D721Med (cell line): Measurements from ENCODE around the gene ATP1A2.

Experiments
- DNase-seq: peaks from one replicate; pipeline ENCODE4 v3.0.0; 2011; ENCODE audit warnings: low spot score; ENCODE audit not compliant: insufficient read length
- FAIRE-seq: peaks from 2 replicates; lab custom pipeline; 2011; peaks lifted over from hg19 to GRCh38; lab: Jason Lieb, UNC
- CTCF ChIP-seq: IDR thresholded peaks from 2 replicates; pipeline ENCODE4 v1.5.1; 2012; ENCODE audit warnings: mild to moderate bottlenecking, control low read depth; ENCODE audit not compliant: insufficient read depth; ENCODE audit errors: missing control alignments

Gene ATP1A2

DNA sequence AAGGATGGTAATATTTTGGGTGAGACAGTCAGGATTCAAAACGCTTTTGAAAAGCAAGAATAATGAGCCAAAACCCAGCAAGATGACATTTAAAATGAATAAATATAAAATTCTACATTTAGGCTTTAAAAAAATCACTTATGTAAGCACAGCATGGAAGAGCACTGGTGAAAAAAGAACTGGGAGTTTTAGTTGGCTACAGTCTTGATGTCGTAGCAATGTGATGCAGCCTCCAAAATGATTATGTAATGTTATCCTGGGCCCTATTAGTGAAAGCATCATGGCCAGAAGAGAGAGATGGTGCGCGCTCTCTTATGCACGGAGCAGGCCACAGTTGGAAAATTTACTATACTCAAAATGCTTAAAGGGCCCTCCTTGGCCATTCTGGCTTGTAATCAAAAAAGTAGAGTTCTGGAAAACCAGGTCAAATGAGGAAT is 29.1 kb upstream of the ATP1A2 start:
- FAIRE-seq (no peak), DNase-seq (no peak)
- TF ChIP-seq CTCF: no peak

GRCh38 chr1:160087118-160087662 is 28.4 kb upstream of the ATP1A2 start:
- no peak for FAIRE-seq
- TF ChIP-seq CTCF: no peak
- DNase-seq: no peak

GRCh38 chr1:160089883-160090282 is 25.7 kb upstream of the ATP1A2 start:
- DNase-seq (no peak), FAIRE-seq (no peak)
- TF ChIP-seq CTCF: no peak

DNA sequence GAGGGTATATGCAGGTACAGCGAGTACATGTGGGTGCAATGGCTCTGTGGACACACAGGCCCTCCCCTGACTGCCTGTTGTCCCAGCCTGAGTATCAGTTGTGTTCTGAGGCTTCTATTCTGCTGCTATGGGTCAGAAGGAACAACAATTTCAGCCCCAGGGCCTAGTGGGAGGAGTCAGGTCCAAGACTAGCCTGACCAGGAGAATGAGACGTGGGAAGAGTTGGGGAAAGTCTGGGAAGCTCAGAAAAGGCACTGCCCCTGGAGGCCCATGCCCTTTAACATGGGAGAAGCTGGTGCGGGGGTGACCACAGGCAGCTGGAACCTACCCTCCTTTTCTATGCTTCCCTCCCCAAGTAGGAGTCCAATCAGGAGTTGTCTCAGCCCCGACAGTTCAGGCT is 24.8 kb upstream of the ATP1A2 start:
- FAIRE-seq (no peak), DNase-seq (no peak)
- no peak for TF ChIP-seq CTCF

- TF ChIP-seq CTCF: no peak
- DNase-seq (no peak), FAIRE-seq (no peak)
Observed at GRCh38 chr1:160091666-160092223, 23.8 kb upstream of the ATP1A2 start.

- FAIRE-seq: no peak
- TF ChIP-seq CTCF: no peak
- DNase-seq: no peak
Observed at GRCh38 chr1:160092366-160093068, 23.0 kb upstream of the ATP1A2 start.

- no peak for FAIRE-seq
- no peak for DNase-seq
- no peak for TF ChIP-seq CTCF
Observed at GRCh38 chr1:160093069-160093395, 22.5 kb upstream of the ATP1A2 start.
